ENCODE measurements around the gene SIAH2. TPM values are rescaled to one million over a fixed set of nuclear protein-coding genes. Genes with fewer than 3 reads are reported as not detected.

The SIAH2 gene
- total and polyA plus RNA-seq, 2 of the 8 experiments (the other 6 are each of a cell fraction or from before 2014, with no cell fraction given): 23.9 to 34.2 TPM

DNA sequence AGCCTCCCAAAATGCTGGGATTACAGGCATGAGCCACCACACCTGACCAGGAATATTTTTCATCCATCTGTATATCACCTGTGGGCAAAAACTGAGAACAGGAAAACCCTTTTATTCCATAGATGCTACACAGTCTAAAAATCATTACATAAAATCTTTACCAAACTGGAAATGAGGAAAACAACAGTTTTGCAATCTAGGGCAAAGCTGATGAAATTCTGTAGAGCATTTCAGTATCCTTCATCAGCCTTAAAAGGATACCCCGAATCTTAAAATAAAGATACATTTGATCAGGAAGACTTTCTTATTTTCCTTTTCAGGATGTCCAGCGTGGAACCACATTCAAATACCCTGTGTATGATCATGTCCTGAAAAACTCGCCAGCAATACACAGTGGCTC lies 7.1 kb downstream of the SIAH2 start (continued):
- TF ChIP-seq CBX5 (IDR thresholded peaks at IDR 0.05; ENCODE audit: low read depth, low read length): no peak
- no peak for TF ChIP-seq TEAD4 (IDR thresholded peaks at IDR 0.05; ENCODE audit: low read depth, low read length)
- no peak for TF ChIP-seq BRCA1 (IDR thresholded peaks at IDR 0.05; ENCODE audit: low read depth, low read length)
